T-helper 2 cell treated with Interferon-gamma antibody and Interleukin-4, amounts not matched to agents 100 ng/mL and 5 ng/mL, for 36 hours (primary cell): ENCODE results near the gene EZH2. TPM values are rescaled to one million over a fixed set of nuclear protein-coding genes. Genes with fewer than 3 reads are reported as not detected.

Experiments used
- intact Hi-C: fragments of 100-400 bp; cut with micrococcal nuclease; formaldehyde crosslinking; loops from one replicate; pipeline ENCODE4 v1.15.1; 2023
- total RNA-seq: library from RNA; stranded (reverse); gene quantifications from 2 replicates; pipeline ENCODE4 v1.2.3, GENCODE V29; 2022

Gene EZH2
- total RNA-seq, 1 donor from 2014 or later = 92.5 TPM

DNA sequence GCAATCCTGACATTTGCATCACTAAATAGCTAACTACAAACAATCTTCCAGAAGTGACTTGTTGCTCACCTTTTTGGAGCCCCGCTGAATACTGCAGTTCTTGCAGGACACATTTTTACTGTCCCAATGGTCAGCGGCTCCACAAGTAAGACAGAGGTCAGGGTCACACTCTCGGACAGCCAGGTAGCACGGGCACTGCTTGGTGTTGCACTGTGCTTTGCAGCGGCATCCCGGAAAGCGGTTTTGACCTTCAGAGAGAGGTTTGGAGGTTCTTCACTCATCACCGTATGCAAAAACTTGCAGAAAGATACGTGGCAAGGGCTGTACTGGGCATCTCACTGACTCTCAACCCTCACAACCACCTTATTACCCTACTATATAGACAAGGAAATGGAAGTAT, 70.2 kb downstream of the EZH2 start:
- intact Hi-C loops = loop anchor here (5.0 kb wide), 1 partner anchor 148 kb away; no protein-coding TSS in a partner anchor

DNA sequence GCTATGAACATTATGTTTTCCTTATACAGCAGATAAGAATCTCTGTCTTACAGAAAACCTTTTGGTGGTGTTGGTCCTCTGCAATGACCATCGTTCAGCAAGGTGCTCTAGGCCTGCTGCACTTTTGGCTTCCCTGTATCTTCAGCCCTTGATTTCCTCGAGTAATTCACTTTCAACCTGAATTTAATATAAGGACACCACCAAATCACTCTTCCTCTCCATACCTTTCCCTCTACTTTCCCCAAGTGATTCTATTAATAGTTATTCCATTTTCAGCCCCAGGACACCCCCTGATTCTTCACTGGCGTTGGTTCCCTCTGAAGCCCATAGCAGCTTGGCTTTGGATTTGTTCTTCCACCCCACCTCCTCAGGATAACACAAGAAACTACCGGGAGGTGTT, 72.2 kb downstream of the EZH2 start:
- intact Hi-C loops = loop anchor here (5.0 kb wide), 1 partner anchor 150 kb away; no protein-coding TSS in a partner anchor

DNA sequence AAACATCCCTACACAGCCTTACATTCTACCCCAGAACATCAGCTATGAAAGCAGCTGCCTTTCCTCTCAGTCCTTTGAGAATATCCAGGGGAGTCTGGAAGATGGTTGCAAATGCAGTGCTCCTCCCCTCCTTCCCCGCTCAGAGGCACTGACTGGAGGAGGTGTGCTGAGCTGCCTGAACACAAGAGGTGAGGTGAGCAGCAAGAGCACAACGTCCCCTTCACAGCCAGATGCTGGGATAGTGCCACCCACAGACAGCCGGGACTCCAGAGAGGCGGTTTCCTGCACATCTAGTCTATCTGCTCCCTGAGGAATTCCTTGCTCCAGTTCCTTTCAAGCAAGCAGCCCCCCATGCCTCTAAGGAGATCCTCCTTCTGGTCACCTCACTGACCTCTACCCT, 74.2 kb downstream of the EZH2 start:
- intact Hi-C loops = loop anchor here (5.0 kb wide), 1 partner anchor 152 kb away; no protein-coding TSS in a partner anchor

DNA sequence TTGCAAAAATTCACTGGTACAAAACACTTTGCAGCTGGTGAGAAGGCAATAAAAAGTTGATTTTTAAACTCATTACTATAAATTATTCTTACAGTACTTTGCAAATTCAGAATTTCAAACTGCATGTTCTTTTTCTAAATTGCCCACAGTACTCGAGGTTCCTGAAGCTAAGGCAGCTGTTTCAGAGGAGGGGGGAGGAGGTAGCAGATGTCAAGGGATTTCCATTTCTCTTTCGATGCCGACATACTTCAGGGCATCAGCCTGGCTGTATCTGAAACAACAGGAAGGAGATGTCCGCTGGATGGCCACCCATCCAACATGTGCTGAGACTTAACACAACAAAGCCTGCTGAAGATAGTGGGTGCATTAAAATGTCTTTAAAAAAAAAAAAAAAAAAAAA, 76.7 kb downstream of the EZH2 start:
- intact Hi-C loops = no loop called here

DNA sequence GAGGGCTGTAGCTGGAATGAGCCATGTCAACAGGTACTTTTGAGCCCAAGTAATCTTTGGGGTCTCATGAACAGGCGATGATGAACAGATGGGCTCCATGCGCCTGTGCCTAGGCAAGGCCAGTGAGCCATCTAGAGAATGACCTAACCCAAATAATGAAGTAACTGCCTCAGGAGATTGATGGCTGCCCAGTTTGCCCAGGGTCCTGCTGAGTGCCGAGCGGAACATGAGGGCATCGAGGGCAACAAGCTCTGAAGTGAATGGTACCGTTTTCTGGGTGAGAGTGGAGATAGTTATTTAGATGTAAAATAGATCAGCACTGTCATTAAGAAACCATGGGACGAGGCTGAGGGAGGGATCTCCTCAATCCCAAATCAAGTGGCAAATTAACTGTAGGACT, 77.9 kb downstream of the EZH2 start:
- intact Hi-C loops = no loop called here

DNA sequence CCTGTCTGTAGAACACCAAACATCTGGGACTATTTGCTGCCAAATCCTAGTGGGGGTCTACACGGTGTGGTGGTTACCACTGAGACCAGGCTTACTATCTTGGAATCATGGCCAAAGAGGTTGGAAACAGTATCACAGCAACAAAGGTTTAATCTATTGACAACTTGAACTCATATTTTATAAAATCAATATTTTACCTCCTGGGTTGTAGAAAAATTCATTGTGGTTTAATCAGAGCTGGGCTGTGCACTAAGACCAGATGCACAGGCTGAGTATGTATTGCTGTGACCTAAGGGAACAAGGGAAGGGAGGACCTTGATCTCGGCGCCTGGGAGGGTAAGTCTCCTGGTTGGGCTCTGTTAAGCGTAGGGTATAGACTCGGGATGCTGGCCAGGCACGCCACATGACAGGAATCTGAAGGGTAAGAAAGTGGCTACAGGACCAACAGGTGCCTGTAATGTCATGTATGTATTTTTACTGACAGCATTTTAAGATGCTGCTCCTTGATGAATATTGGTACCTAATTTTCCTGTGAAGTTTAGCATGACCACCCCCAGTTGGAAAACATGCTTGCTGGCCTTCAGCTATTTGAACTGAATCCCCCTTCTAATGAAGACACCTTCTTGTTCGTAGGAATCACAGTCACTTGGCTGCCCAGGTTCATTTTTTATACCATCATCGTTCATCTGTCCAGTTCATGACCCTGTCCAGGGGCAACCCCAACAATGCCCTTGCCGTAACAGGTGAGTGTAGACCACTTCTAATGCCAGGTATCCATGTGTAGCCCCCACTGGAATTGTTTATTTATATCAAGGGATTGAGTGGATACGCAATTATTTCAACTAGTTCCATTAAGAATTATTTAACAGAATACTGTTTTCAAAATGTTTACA, 79.5 kb downstream of the EZH2 start:
- intact Hi-C loops = no loop called here

DNA sequence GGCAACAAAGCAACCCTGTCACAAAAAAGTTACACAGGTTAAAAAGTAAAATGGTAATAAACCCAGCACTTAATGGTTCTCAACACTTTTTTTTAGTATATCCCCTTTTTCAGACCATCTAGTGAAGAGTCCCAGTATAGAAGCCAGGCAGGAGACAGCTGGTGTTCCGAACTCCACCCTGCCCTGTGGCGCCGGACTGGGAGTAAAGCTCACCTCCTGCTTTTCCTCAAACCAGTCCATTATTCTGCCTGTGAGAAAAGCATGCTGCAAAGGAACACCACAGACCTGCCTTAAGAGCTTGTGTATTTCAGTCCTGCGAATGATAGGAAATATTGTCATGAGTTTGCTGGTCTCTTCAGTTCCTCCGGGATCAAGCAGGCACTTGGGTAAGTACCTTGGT, 81.0 kb downstream of the EZH2 start:
- intact Hi-C loops = no loop called here

DNA sequence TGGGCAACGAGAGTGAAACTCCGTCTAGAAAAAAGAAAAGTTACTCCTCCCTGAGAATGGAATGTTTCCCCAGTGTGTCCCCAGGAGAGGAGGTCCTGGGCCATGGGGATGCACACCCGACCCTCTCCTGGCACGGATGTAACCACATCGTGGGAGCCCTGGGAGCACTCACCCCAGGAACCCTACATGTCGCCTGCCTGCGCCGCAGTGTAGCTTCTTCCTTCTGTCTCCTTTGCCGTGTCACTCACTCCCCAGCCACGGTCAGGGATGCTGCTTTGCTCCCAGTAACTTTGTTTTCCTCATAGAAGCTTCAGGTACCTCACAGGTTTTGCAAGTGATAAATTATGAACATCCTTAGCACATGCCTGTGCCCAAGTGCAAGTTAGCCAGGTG, 82.0 kb downstream of the EZH2 start:
- intact Hi-C loops = no loop called here

DNA sequence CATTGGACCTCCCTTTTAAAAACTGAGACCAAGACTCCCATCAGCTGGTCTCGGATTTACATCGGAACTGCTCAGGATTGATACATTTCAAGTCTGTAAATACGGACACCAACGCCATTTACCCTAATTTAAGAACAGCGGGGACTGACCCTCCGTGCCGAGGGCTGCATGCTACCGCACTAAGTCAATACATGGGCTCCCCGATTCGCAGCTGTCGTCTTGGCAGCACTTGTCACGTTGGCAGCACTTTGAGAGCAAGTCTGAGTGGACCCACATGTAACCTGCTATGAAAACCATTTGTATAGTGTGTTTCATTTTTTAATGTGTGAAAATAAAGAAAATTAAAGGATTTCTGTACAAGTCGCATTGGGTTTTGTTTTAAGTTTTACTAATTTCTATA, 83.4 kb downstream of the EZH2 start:
- intact Hi-C loops = no loop called here

DNA sequence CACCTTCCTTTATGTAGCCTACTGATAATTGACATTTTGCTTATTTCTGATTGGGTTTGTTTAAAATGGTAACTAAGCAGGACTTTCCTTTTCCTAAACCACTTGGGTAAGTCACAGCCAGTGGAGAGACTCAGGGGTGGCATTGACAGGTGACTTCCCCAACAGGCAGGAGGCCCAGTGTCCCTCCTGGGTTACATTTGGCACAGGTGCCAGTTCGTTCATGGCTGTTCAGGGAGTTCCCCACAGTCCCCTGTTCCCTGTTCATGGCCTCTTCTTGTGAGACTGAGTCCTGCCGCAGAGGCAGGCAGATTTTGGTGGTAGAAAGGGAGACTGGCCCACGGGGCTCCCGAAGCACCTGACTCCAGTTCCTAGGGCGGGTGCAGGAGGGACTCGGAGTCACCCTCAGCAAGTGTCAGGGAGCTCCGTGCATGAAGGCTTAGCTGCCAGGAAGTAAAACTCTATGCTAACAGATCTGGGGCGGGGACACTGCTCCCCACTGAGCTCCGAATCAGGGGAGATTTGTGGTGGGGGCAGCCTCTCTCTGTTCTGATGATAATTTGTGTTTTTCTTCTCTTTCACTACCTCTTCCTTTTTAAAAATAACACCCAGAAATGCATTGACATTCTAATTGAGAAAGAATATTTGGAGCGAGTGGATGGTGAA, 84.1 kb downstream of the EZH2 start:
- intact Hi-C loops = no loop called here

DNA sequence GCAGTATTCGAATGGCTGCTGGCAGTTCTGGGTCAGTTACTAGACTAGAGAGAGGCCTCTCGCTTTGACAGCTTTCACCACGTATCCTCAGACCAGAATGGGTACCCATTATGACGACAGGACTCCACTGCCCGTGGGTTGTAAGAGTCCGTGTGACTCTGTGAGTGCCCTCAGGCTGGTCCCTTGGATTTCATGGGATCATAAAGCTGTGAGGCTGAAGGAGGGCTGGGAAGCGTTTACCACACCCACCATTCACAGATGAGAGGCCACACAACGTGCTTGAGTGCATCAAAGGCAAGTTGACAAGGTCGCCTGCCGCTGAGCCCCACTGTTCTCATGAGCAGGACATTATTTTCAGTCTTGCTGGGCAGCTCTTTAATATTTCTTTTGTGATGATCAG, 87.2 kb downstream of the EZH2 start:
- intact Hi-C loops = no loop called here

DNA sequence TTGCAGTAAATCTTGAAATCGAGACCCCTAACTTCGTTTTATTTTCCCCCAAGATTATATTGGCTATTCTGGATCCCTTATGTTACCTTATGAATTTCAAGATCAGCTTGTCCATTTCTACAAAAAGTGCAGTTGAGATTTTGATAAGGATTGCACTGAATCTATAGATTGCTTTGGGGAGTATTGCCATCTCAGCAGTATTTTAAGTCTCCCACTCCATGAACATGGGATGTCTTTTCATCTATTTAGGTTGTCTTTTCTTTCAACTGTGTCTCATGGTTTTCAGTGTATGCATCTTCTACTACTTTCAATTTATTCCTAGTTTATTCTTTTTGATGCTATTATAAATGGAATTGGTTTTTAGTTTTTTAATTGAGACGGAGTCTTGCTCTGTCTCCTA, 89.6 kb downstream of the EZH2 start:
- intact Hi-C loops = no loop called here

DNA sequence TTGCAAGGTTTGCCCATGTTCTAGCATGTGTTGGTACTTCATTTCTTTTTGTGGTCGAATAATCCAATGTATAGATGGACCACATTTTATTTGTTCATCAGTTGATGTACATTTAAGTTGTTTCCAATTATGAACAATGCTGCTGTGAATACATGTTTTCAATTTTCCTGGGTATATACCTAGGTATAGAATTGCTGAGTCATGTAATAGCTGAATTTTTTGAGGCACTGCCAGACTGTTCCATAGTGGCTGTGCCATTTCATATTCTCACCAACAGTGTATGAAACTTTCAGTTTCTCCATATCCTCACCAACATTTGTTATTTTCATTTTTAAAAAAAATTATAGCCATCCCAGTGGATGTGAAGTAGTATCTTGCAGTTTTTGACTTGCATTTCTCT, 90.5 kb downstream of the EZH2 start:
- intact Hi-C loops = no loop called here

DNA sequence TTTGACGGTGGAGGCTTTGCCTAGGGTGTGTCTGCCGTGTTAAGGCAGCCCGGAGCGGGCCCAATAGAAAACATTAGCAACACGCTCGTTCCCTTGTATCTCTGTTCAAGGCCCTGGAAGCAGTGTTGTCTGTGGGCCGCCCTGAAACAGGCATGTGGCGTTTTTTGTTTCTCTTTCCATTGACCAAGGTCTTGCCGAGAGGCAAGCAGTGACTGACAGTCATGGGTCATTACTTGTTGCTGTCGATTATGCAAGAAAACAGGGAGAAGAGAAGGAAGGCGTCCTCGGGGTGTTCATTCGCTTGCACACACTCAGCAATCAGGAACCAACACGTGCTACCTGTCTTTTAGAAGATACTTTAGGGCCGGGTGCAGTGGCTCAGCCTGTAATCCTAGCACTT, 92.5 kb downstream of the EZH2 start:
- intact Hi-C loops = no loop called here

DNA sequence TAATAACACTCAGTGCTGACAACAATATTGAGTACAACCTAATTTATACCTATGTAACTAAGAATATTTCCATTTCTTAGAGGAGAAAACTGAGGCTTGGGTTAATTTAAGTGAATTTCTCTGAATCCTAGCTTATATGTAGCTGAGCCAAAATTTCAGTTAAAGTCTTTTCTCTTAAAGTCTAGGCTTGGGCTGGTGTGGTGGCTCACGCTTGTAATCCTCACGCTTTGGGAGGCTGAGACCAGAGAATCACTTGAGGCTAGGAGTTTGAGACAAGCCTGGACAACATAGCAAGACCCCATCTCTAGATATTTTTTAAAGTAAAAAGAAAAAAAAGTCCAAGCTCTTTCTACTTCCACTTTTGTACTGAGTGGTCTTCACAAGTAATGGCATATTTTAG, 93.2 kb downstream of the EZH2 start:
- intact Hi-C loops = no loop called here

DNA sequence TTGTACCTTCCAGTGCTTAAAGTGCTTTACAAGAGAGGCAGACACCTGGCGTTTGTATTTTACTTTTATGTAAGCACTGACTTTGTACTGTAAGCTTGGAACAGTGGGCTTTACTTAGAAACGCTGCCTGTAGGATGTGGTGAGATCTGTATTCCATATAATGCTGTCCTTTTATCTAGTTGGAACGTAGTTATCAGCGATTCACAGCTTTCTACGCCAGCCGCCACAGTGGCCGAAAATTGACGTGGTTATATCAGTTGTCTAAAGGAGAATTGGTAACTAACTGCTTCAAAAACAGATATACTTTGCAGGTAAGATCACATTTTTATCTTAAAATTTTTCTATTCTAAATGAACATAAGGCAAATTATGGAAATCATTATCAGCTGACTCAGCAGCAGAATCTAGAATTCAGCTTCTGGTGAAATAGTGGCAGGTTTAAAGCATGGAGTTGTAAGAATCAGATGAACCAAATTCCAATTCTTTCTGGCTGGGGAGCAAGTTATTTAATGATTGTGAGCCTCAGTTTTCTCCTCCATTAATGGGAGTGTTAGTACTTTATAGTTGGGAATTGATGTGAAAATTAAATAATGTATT, 93.9 kb downstream of the EZH2 start:
- intact Hi-C loops = no loop called here

DNA sequence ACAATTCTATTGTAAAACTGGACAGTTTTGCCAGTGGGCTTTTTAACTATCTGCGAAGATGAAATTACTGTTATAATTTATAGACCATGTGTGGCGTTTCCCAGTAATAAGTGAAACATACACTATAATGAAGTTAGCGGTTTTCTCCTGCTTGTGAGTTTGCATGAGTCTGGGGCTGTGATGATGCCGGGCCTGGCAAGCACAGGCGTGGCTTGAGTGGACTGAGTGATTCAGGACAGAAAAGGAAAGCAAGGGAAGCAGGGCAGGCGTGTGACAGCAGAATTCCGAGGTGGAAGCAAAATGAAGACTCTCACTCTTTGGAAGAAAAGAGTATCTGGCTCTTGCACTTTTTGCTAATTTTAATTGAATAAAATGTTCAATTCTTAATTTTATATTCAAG, 94.9 kb downstream of the EZH2 start:
- intact Hi-C loops = no loop called here

DNA sequence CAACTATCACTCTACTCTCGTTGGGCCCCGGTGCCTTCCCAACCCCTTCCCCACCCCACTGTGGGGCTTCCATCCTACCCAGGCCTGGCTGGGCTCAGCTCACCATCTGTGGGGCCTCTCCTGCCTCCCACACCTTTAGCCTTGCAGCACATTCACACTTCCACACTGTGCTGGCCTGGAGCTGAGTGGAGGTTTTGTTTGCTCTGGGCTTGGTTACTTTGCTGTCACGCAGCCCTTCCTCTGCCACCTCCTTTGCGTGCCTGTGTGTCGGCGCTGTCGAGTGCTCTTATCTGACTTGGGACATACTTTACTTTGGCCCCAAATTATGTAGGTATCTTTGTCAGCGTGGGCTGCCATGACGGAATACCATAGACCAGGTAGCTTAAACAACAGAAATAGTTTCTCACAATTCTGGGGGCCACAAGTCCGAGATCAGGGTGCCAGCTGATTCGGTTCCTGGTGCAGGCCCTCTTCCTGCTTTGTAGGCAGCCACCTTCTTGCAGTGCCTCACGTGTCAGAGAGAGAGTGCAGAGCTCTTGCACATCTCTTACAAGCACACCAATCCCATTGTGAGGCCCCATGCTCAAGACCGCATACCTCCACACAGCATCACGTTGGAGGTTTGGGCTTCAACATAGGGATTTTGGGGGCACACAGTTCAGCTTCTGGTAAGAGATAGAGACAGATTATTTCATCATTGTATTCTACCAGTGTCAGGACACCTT, 96.4 kb downstream of the EZH2 start:
- intact Hi-C loops = no loop called here

DNA sequence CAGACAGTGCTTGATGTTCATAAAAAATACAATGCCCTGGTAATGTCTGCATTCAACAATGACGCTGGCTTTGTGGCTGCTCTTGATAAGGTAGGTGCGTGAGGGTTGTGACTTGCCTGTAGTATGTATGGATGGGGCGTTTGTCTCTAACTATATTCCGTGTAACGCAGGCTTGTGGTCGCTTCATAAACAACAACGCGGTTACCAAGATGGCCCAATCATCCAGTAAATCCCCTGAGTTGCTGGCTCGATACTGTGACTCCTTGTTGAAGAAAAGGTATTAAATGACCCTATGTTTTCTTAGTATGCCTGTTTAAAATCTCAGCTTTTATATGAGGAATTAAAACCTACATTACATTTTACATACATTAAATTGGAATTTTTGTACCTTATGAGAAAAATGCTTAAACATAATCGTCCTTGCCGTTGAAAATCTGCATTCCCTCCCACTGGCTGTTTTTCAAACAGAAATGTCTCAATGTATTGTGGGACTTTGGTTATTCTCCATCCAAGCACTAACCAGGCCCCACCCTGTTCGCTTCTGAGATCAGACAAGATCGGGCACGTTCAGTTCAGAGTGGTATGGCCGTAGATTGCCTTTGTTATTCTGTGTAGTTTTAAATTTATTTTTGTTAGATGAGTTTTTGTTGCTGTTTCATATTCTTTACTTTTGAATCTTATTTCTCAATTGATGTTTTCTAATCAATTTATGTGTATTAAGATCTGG, 100.1 kb downstream of the EZH2 start:
- intact Hi-C loops = no loop called here

DNA sequence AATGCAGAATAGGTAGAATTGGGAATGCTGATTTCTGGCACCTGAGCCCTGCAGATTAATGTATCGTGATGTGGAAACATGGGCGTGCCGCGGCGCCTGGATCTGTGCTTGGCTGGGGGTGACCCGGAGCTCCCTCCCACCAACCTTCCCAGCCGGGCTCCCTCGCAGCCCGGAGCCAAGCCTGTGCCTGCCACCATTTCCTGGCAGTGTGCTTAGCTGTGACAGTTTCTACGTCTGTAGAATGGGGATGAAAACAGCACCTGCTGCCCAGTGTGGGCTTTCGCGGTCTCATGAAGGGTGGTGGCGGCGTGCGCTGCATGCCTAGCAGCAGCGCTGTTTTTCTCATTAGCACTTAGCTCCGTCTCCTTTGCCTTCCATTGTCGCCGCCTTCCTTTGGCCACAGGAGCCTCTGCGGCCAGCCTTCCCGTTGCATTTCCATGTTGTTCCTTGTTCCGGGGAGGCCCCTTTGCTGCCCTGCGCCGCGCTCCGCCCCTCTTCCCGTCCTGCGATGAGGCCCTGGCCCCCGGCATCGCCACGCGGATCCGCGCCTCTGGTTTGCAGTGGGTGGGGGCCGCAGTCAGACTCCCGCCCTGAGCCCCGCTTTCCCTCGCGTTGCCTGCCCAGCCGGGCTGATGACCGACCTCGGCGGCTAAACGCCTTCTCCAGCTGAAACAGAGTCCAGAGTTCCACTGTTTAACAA, 101.2 kb downstream of the EZH2 start:
- intact Hi-C loops = no loop called here
